Psoas muscle (tissue), 8 donors: ENCODE results near the gene APCDD1. TPM values are rescaled to one million over a fixed set of nuclear protein-coding genes. Genes with fewer than 3 reads are reported as not detected.
A peak's percentile ranks its signal among the peaks of the same experiment; 100 is the strongest.

Source experiments
- ATAC-seq, 4 donors: fragments of 200-7000 bp; cut with Tn5 transposase; one replicate each; pipeline ENCODE4 v1.9.1; 2020; ENCODE audit warnings: moderate library complexity in 3 of 4, mild to moderate bottlenecking in 2 of 4
- DNase-seq, 2 donors: peaks; one replicate each; pipeline ENCODE4 v3.0.0-alpha.2; 2020
- H3K27ac ChIP-seq: fragments of 200-600 bp; one replicate; pipeline ENCODE4 v1.8.0; 2022
- H3K27me3 ChIP-seq, 3 donors: fragments of 200-600 bp in 1 of 3; one replicate each; pipeline versions ENCODE4 v1.6.1 to v1.8.0; 2013 to 2022; ENCODE audit warnings: low read length in 2 of 3, mild to moderate bottlenecking in 2 of 3, moderate library complexity in 1 of 3; ENCODE audit not compliant: insufficient read depth in 3 of 3
- H3K36me3 ChIP-seq, 2 donors: fragments of 200-600 bp in 1 of 2; one replicate each; pipeline versions ENCODE4 v1.6.1 to v1.8.0; 2013 to 2022; ENCODE audit warnings: low read depth in 1 of 2, mild to moderate bottlenecking in 1 of 2, moderate library complexity in 1 of 2; ENCODE audit not compliant: insufficient read depth in 1 of 2
- H3K4me1 ChIP-seq: fragments of 200-600 bp; one replicate; pipeline ENCODE4 v1.8.0; 2022
- H3K4me3 ChIP-seq: fragments of 200-600 bp; one replicate; pipeline ENCODE4 v1.8.0; 2022; ENCODE audit warnings: mild to moderate bottlenecking
- H3K9me3 ChIP-seq: fragments of 200-600 bp; one replicate; pipeline ENCODE4 v1.8.0; 2022
- WGBS, 3 donors: extraction: QIAGEN DNeasy Blood & Tissue Kit; methylation state at CpG; one replicate each; pipeline versions ENCODE4 v1.1.6 to v1.1.7; 2013; 5-methylcytosine and 5-hydroxymethylcytosine counted together
- intact Hi-C, 2 donors: fragments of 100-400 bp; cut with DNase I; formaldehyde crosslinking; loops; one replicate each; pipeline versions ENCODE4 v1.11.0 to v1.14.2; 2022
- long read RNA-seq, 2 donors: library from polyadenylated mRNA; unstranded; transcript quantifications; one replicate each; pipeline ENCODE4 v2.0.0, GENCODE V29; 2021
- polyA plus RNA-seq, 3 donors: library from polyadenylated mRNA; stranded (reverse); fragments of 200-250 nt; gene quantifications; one replicate each; pipeline ENCODE4 v1.2.3, GENCODE V29; 2013
- total RNA-seq, 4 donors: library from RNA; stranded (reverse); fragmentation: NEBNext Ultra II Directional in 2 of 4; extraction: Animal tissue kit (Norgen Biotek cat#: 25700) in 2 of 4; gene quantifications; one replicate each; pipeline versions ENCODE4 v1.2.1 to v1.2.4, GENCODE V29; 2021 to 2023
- TF ChIP-seq, protein P1 (sequence below): fragments of 200-600 bp; IDR thresholded peaks from one replicate; pipeline ENCODE4 v1.8.0; 2022; ENCODE audit warnings: antibody characterized with exemption
- donor health status: healthy with polysubstance abuse.
- donor health status: DM: no; HTN: no; CAD: no; lungs with moderate emphysema.
- donor health status: Bipolar disorder and iron deficiency.
- donor health status: healthy.
- donor health status: DM: yes; HTN: yes; CAD: no.
- donor health status: DM: no; HTN: no; CAD: no.
- donor health status: DM: no; HTN: no; CAD: no.
- donor health status: DM: yes; HTN: yes; CAD: no.

APCDD1 gene
- 10 to 100 TPM in 2 of 4 donors, 1 to 10 TPM in 2; 1.4 to 47.0 (median 9.3) TPM for total RNA-seq
- 1 to 10 TPM; 2.9 to 6.3 (median 6.2) TPM for polyA plus RNA-seq
- long read RNA-seq, donor 1, result 0 reads
- long read RNA-seq, donor 2, transcript APCDD1-201 (5 exons, 3,809 nt), result major isoform, 16 of 26 reads
- long read RNA-seq, donor 2, partial matches to known transcripts, result 6 of 26 reads
- long read RNA-seq, donor 2, other reads (novel, unspliced or antisense), result 2 of 26 reads

DNA sequence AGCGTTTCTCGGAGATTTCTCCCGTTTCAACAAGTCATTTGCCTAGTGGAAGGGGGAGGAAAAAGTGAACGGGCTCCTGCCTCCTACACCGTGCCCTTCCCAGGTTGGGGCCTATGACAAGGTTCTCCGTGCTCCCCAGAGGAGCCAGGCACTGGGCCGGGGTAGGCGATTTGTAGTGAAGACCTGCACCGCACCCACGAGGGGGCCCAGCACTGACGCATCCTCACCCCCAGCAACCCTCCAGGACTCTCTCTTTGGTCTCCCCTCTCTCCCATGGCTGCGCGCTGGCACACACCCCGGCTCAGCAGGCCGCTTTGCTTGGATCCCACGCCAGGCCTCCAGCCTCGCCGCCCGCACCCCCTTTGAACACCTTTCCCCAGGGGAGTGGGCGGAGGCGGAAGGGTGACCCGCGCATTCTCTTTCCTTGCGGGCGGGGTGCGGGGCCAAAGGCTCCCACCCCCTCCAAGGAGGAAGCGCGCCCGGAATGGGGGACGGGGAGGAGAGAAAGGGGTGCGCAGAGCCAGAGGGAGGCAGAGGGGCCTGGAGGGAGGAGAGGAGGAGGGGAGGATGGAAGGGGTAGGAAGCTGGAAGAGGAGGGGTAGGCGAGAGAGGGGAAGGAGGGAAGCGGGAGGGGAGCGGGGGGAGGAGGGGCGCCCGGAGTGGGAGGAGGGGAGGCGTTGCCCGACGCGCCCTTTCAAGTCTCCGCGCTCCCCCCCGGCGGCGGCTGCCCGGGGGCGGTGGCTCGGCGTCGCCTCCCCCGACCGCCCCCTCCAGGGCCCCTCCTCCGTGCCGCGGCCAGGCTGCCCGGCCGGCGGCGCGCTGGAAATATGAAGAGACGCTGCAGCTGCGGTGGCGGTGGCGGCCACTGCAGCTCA lies at the start of gene APCDD1:
Gene APCDD1 (plus strand): TSS at position 830 of the 875 bp plus-strand sequence. CDS start 347 bp downstream, outside the sequence.
- Histone ChIP-seq H3K4me1 (peaks cover 12% of the 10 kb centered on the region), H3K36me3 (no peaks in the 10 kb centered on the region), H3K4me3 (peak within 1 kb of the TSS; percentile 68), H3K9me3 (no peaks in the 10 kb centered on the region), H3K27ac (peak within 1 kb of the TSS; percentile 54), H3K27me3 (peaks cover 0 to 39% (median 3%) of the 10 kb centered on the region in 3 donors)
- TF ChIP-seq, protein P1, sequence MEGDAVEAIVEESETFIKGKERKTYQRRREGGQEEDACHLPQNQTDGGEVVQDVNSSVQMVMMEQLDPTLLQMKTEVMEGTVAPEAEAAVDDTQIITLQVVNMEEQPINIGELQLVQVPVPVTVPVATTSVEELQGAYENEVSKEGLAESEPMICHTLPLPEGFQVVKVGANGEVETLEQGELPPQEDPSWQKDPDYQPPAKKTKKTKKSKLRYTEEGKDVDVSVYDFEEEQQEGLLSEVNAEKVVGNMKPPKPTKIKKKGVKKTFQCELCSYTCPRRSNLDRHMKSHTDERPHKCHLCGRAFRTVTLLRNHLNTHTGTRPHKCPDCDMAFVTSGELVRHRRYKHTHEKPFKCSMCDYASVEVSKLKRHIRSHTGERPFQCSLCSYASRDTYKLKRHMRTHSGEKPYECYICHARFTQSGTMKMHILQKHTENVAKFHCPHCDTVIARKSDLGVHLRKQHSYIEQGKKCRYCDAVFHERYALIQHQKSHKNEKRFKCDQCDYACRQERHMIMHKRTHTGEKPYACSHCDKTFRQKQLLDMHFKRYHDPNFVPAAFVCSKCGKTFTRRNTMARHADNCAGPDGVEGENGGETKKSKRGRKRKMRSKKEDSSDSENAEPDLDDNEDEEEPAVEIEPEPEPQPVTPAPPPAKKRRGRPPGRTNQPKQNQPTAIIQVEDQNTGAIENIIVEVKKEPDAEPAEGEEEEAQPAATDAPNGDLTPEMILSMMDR, result no peak
- ATAC-seq (peak; percentile 58 to 84 (median 76)), DNase-seq (peak; percentile 77 to 89)
- WGBS, 3 donors, result 9 to 33% (median 19%) methylated on average over 27 to 63 of the region's 64 CpGs
- intact Hi-C loops, result loop anchor here in 1 of 2 donors (2.0 kb wide), 1 partner anchor 63 kb away; no protein-coding TSS in a partner anchor

DNA sequence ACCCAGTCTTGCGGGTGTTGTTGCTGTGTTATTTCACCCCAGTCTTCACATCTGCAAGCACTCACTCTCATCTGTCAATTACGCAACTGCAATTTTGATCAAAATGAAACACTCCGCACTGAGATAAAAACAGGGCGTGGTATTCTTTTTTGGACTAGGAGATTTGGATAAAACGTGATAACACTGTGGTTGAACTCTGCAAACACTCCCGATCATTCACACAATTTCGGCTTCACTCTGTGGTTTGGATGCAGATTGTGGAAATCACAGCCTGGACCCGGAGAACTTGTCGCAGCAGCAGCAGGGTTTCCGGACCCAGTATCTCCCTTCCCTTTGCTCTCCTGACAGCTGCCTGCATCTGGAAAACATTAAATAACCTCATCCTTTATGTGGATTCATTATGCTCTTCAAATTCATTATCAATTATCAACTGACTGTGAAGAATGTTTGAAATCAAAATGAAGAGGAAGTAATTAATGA lies 49.4 kb upstream of the APCDD1 start:
- ATAC-seq, result no peak
- no peak overlapping the region for H3K27ac ChIP-seq
- DNase-seq, result no peak
- H3K4me3 ChIP-seq, result no peak overlapping the region
- H3K9me3 ChIP-seq, result no peaks in the 10 kb centered on the region
- H3K4me1 ChIP-seq, result no peaks in the 10 kb centered on the region
- no peaks in the 10 kb centered on the region for H3K36me3 ChIP-seq
- TF ChIP-seq, protein P1, result no peak
- WGBS, 3 donors, result 67 to 74% (median 73%) methylated on average over 10 of the region's 10 CpGs
- intact Hi-C loops, result no loop called here
- H3K27me3 ChIP-seq, result peaks cover 0 to 5% (median 4%) of the 10 kb centered on the region in 3 donors

DNA sequence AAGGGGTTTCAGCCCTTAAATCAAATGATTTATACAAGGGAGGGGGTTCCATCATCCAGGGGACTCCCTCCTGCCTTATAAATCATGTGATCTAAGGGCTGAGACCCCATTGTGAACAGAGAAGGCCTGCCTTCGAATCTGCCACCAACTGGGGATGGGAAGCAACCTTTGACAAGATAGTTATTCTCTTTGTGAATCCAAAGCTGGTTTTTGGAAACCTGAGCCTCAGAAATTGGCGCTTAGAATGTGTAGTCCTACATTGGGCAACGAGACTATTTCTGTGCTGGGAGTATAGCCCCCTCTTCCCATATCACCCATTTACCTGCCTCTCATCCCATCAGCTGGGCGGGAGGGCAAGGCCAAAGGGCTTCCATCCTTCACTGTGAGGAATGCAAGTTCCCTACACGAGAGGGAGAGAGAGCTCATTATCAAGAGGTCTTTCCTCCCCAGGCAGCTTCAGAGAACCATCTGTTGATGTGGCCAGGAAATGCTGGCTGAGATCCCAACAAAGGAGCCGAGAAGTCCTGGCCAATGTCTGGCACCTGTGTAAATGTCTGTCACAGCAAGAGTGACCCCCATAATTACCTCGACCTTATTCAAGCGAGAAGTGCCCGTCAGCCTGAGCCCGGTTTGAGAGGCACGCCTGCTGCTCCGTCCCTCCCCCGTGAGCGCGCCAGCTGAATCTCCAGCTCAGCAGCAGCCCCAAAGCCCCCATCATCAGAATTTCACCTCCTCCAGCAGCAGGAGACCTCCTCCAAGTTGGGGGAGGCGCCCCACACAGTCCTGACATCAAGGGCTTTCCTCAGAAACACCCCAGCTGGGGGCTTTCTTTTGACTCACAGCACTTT lies 48.4 kb upstream of the APCDD1 start:
- Histone ChIP-seq H3K27ac (no peak overlapping the region), H3K36me3 (no peaks in the 10 kb centered on the region), H3K4me3 (no peak overlapping the region), H3K4me1 (no peaks in the 10 kb centered on the region), H3K27me3 (peaks cover 0 to 5% (median 4%) of the 10 kb centered on the region in 3 donors), H3K9me3 (no peaks in the 10 kb centered on the region)
- TF ChIP-seq, protein P1, result no peak
- no peak for DNase-seq
- intact Hi-C loops, result no loop called here
- 34 to 37% (median 36%) methylated on average over 16 of the region's 16 CpGs for WGBS, 3 donors
- ATAC-seq, result no peak

DNA sequence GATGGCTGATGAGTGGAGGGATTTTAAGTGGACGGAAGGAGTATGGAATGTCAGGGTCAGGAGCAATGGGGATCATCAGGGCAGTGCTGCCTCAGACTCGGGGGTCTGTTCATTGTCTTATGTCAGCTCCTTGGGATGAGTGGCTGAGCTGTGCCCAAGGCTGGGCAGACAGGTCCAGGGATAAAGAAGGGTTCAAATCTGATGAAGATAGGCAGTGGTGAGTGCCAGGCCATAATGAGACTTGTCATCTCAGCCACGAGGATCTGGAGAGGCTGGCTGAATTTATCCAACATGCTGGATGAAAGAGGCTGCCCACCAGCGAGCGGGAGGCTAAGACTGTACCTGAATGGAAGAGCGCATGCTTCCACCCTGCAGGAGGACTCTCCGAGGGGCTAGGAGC lies 46.3 kb upstream of the APCDD1 start:
- TF ChIP-seq, protein P1, result no peak
- intact Hi-C loops, result no loop called here

More for the DNA sequence above, 46.3 kb upstream of the APCDD1 start:
- H3K27ac ChIP-seq, result no peak overlapping the region
- no peak overlapping the region for H3K4me3 ChIP-seq
- no peak for ATAC-seq
- WGBS, 3 donors, result 84 to 90% (median 90%) methylated on average over 7 of the region's 7 CpGs
- no peak for DNase-seq
- H3K9me3 ChIP-seq, result no peaks in the 10 kb centered on the region
- H3K4me1 ChIP-seq, result no peaks in the 10 kb centered on the region
- H3K27me3 ChIP-seq, result peaks cover 0 to 5% (median 4%) of the 10 kb centered on the region in 3 donors
- no peaks in the 10 kb centered on the region for H3K36me3 ChIP-seq
